Caco-2 (cell line): Measurements from ENCODE around the gene PRCC. TPM values are rescaled to one million over a fixed set of nuclear protein-coding genes. Genes with fewer than 3 reads are reported as not detected.
"Not testable (repeated sequence)": the region's sequence is repeated elsewhere in the genome, so short reads cannot be mapped to it uniquely, and the experiment has no call there.

Experiments used
- BruUV-seq: library from RNA; stranded (reverse); fragments of 400-500 nt; replicated peaks from 2 replicates; lab custom pipeline; 2021; lab: Mats Ljungman, UMichigan
- CTCF ChIA-PET: fragments of 300-600 bp; sonication (Branson Sonifier 250); formaldehyde crosslinking; loops from one replicate; lab custom pipeline; 2022; ENCODE audit warnings: antibody characterized with exemption; lab: Charles Lee
- POLR2A ChIA-PET: fragments of 300-600 bp; sonication (Branson Sonifier 250); formaldehyde crosslinking; loops from one replicate; lab custom pipeline; 2022; ENCODE audit warnings: antibody characterized with exemption; lab: Charles Lee
- DNase-seq, 2 experiments: peaks; one replicate each; pipeline versions ENCODE4 v3.0.0 to v3.0.0-alpha.2; 2020 to 2022
- H3K27me3 ChIP-seq: replicated peaks from 2 replicates; pipeline ENCODE4 v1.6.0; 2011; ENCODE audit warnings: low read length; ENCODE audit not compliant: control insufficient read depth, insufficient read depth
- H3K36me3 ChIP-seq: 2 replicates; pipeline ENCODE4 v1.5.1; 2011; ENCODE audit warnings: low read length; ENCODE audit not compliant: control insufficient read depth, insufficient read depth
- H3K4me1 ChIP-seq: fragments of 250-450 bp; sonication (Bioruptor Pico); 2 replicates; pipeline ENCODE4 v1.5.1; 2020; ENCODE audit warnings: mild to moderate bottlenecking
- H3K4me3 ChIP-seq: 2 replicates; pipeline ENCODE4 v1.5.1; 2011; ENCODE audit warnings: low read depth, mild to moderate bottlenecking, control low read depth, low read length
- H3K9me3 ChIP-seq: fragments of 250-450 bp; sonication (Bioruptor Pico); 2 replicates; pipeline ENCODE4 v1.5.1; 2020; ENCODE audit warnings: mild to moderate bottlenecking, moderate library complexity
- H3K27ac Mint-ChIP-seq: one replicate; pipeline ENCODE4 v1.8.0; 2022; ENCODE audit warnings: mixed read lengths; ENCODE audit not compliant: unreplicated experiment
- H3K27me3 Mint-ChIP-seq: one replicate; pipeline ENCODE4 v1.8.0; 2022; ENCODE audit warnings: mixed read lengths; ENCODE audit not compliant: insufficient read depth, unreplicated experiment
- H3K36me3 Mint-ChIP-seq: one replicate; pipeline ENCODE4 v1.8.0; 2022; ENCODE audit warnings: mild to moderate bottlenecking, mixed read lengths; ENCODE audit not compliant: insufficient read depth, unreplicated experiment
- H3K4me1 Mint-ChIP-seq: one replicate; pipeline ENCODE4 v1.8.0; 2022; ENCODE audit warnings: low read depth, mixed read lengths; ENCODE audit not compliant: unreplicated experiment
- H3K4me3 Mint-ChIP-seq: one replicate; pipeline ENCODE4 v1.8.0; 2022; ENCODE audit warnings: mild to moderate bottlenecking, moderate library complexity, mixed read lengths; ENCODE audit not compliant: unreplicated experiment
- H3K9me3 Mint-ChIP-seq: one replicate; pipeline ENCODE4 v1.8.0; 2022; ENCODE audit warnings: mixed read lengths; ENCODE audit not compliant: unreplicated experiment
- intact Hi-C: fragments of 100-400 bp; cut with micrococcal nuclease; formaldehyde crosslinking; loops from one replicate; pipeline ENCODE4 v1.10.0; 2022; ENCODE audit not compliant: unreplicated experiment
- total RNA-seq: library from RNA; stranded (reverse); gene quantifications from 2 replicates; pipeline ENCODE4 v1.2.3, GENCODE V29; 2022
- TF ChIP-seq, protein P1 (sequence below), 2 experiments: fragments of 200-600 bp in 1 of 2; IDR thresholded peaks; 1 replicate in 1 of 2; 2 replicates in 1 of 2; pipeline versions ENCODE4 v1.5.1 to v1.8.0; 2011 to 2022; ENCODE audit warnings: antibody characterized with exemption in 1 of 2, control low read depth in 1 of 2, inconsistent platforms in 1 of 2, low read depth in 1 of 2, low read length in 1 of 2, mild to moderate bottlenecking in 1 of 2, moderate library complexity in 1 of 2; ENCODE audit not compliant: insufficient read depth in 1 of 2, severe bottlenecking in 1 of 2, unreplicated experiment in 1 of 2

PRCC gene
- total RNA-seq, 1 experiment from 2014 or later, result 101 TPM

DNA sequence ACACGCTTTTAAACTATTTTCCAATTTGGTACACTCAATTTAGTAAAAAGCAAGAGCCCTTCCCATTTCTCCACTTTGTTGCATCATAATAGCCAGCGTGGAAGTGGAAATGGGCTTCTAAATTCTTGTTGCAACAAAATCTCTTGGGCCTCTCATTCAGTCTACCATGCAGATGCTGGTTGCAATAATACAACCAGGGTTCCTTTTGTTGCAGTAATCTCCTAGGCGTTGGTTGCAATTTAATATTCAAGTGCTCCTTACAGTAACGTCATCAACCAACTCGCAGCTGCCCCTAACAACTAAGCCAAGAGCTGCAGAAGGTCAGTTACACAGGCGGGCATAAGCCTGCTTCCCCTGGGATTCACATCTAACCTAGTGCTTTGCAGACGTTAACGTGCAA, 13.1 kb upstream of the PRCC start:
- H3K27me3 Mint-ChIP-seq, result no peaks in the 10 kb centered on the region
- DNase-seq, result no peak
- H3K27ac Mint-ChIP-seq, result no peak overlapping the region
- Histone ChIP-seq H3K36me3 (no peaks in the 10 kb centered on the region; the same call in none of the 2 replicates), H3K4me1 (peaks cover 16% of the 10 kb centered on the region), H3K4me3 (no peak overlapping the region), H3K27me3 (no peaks in the 10 kb centered on the region), H3K9me3 (no peaks in the 10 kb centered on the region)
- ChIA-PET POLR2A (no interaction called here), CTCF (no interaction called here)
- intact Hi-C loops, result no loop called here
- H3K36me3 Mint-ChIP-seq, result peaks cover 13% of the 10 kb centered on the region
- H3K4me1 Mint-ChIP-seq, result peaks cover 6% of the 10 kb centered on the region
- TF ChIP-seq, protein P1, sequence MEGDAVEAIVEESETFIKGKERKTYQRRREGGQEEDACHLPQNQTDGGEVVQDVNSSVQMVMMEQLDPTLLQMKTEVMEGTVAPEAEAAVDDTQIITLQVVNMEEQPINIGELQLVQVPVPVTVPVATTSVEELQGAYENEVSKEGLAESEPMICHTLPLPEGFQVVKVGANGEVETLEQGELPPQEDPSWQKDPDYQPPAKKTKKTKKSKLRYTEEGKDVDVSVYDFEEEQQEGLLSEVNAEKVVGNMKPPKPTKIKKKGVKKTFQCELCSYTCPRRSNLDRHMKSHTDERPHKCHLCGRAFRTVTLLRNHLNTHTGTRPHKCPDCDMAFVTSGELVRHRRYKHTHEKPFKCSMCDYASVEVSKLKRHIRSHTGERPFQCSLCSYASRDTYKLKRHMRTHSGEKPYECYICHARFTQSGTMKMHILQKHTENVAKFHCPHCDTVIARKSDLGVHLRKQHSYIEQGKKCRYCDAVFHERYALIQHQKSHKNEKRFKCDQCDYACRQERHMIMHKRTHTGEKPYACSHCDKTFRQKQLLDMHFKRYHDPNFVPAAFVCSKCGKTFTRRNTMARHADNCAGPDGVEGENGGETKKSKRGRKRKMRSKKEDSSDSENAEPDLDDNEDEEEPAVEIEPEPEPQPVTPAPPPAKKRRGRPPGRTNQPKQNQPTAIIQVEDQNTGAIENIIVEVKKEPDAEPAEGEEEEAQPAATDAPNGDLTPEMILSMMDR (IDR thresholded peaks at IDR 0.05; ENCODE audit: insufficient read depth in 1 of 2, low read depth in 1 of 2, low read length in 1 of 2, severe bottlenecking in 1 of 2, unreplicated experiment in 1 of 2), result no peak
- no peaks in the 10 kb centered on the region for H3K9me3 Mint-ChIP-seq
- no TSS peak for BruUV-seq
- H3K4me3 Mint-ChIP-seq, result no peak overlapping the region

DNA sequence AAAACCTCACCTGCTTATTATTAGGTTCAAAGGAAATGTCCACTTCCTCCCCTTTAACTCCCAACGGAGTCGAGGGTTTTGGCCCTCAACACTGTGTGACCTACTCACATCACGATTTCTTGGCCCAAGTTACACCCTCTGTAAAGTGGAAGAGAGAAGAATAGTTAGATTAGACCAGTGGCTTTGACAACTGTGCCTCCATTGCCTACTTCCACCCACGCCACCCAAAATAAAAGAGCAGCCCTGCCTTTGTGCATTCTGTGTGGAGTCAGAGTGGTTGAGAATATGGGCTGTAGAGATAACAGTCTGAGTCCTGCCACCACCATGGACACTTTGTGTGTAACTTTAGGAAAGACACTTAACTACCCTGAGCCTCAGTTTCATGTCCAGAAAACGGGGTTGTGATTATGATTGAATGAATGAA, 11.8 kb upstream of the PRCC start:
- Histone ChIP-seq H3K27me3 (no peaks in the 10 kb centered on the region), H3K36me3 (no peaks in the 10 kb centered on the region; the same call in none of the 2 replicates), H3K9me3 (no peaks in the 10 kb centered on the region), H3K4me3 (no peak overlapping the region), H3K4me1 (peaks cover 6% of the 10 kb centered on the region; the same call in 1 of the 2 replicates)
- BruUV-seq, result no TSS peak
- ChIA-PET POLR2A (no interaction called here), CTCF (no interaction called here)
- Mint-ChIP-seq H3K36me3 (peaks cover 14% of the 10 kb centered on the region), H3K4me3 (no peak overlapping the region), H3K27ac (no peak overlapping the region), H3K9me3 (no peaks in the 10 kb centered on the region), H3K4me1 (peaks cover 6% of the 10 kb centered on the region), H3K27me3 (no peaks in the 10 kb centered on the region)
- intact Hi-C loops, result no loop called here
- DNase-seq, result no peak
- TF ChIP-seq, protein P1 (IDR thresholded peaks at IDR 0.05; ENCODE audit: insufficient read depth in 1 of 2, low read depth in 1 of 2, low read length in 1 of 2, severe bottlenecking in 1 of 2, unreplicated experiment in 1 of 2), result no peak

DNA sequence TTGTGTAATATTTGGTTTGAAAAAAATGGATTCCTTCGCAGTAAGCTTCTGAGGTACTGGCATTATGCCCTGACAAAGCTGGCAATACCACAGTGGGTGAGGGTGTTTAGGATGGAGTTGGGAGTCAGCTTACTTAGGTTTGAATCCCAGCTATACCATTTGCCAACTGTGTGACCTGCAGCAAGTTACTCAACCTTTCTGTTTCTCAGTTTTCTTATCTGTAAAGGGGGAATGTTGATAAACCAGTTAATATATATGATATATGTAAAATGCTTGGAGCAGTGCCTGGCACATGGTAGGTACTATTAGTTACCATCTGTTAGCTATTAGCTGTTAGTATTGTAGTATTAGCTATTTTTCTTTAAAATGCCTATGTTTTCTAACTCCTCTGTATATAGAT, 11.0 kb upstream of the PRCC start:
- TF ChIP-seq, protein P1 (IDR thresholded peaks at IDR 0.05; ENCODE audit: insufficient read depth in 1 of 2, low read depth in 1 of 2, low read length in 1 of 2, severe bottlenecking in 1 of 2, unreplicated experiment in 1 of 2), result no peak
- BruUV-seq, result no TSS peak
- DNase-seq, result no peak
- Histone ChIP-seq H3K4me3 (no peak overlapping the region), H3K4me1 (peaks cover 6% of the 10 kb centered on the region; the same call in 1 of the 2 replicates), H3K9me3 (no peaks in the 10 kb centered on the region), H3K27me3 (no peaks in the 10 kb centered on the region), H3K36me3 (no peaks in the 10 kb centered on the region; the same call in none of the 2 replicates)
- Mint-ChIP-seq H3K27me3 (no peaks in the 10 kb centered on the region), H3K27ac (no peak overlapping the region), H3K36me3 (peaks cover 7% of the 10 kb centered on the region), H3K4me3 (no peak overlapping the region), H3K4me1 (peaks cover 6% of the 10 kb centered on the region), H3K9me3 (no peaks in the 10 kb centered on the region)
- intact Hi-C loops, result no loop called here
- ChIA-PET POLR2A (interaction anchor here (0.8 kb wide), 1 partner anchor 28 kb away, joined by 3 read pairs; the partner anchor contains the start of gene METTL25B), CTCF (interaction anchor here (0.6 kb wide), 1 partner anchor 66 kb away, joined by 3 read pairs; no protein-coding TSS in a partner anchor)

DNA sequence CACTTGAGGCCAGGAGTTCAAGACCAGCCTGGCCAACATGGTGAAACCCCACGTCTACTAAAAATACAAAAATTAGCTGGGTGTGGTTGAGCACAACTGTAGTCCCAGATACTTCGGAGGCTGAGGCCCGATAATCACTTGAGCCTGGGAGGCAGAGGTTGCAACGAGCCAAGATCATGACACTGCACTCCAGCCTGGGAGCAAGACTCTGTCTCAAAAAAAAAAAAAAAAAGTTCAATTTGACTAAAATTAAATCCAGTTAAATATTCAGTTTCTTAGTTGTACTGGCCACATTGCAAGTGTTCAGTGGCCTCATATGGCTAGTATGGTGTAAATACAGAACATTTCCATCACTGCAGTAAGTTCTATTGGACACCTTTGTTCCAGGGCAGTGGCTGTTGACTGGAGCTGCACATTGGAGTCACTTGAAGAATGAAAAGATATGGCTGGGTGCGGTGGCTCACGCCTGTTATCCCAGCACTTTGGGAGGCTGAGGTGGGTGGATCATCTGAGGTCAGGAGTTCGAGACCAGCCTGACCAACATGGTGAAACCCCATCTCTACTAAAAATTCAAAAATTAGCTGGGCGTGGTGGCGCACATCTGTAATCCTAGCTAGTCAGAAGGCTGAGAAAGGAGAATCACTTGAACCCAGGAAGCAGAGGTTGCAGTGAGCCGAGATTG, 9.6 kb upstream of the PRCC start:
- DNase-seq, H3K27ac Mint-ChIP-seq, H3K4me1 ChIP-seq, intact Hi-C loops, H3K4me3 ChIP-seq, H3K36me3 Mint-ChIP-seq, H3K9me3 ChIP-seq, H3K36me3 ChIP-seq, H3K9me3 Mint-ChIP-seq, H3K27me3 ChIP-seq, H3K4me3 Mint-ChIP-seq, H3K27me3 Mint-ChIP-seq, BruUV-seq, CTCF ChIA-PET, H3K4me1 Mint-ChIP-seq: not testable (repeated sequence)
- POLR2A ChIA-PET, result interaction anchor here (0.5 to 1.0 kb wide), 2 partner anchors 30 to 81 kb away, joined by 3 read pairs; partner anchors contain the start of genes ISG20L2, METTL25B and NES
